LNCaP clone FGC (cell line): Measurements from ENCODE around the gene VWA3A.

Experiments used
- DNase-seq: peaks from one replicate; pipeline ENCODE4 v3.0.0-alpha.2; 2011; ENCODE audit warnings: low read depth
- H3K4me3 ChIP-seq: 2 replicates; pipeline ENCODE4 v1.5.1; 2011; ENCODE audit warnings: mild to moderate bottlenecking, low read depth, low read length, control low read depth
- TF ChIP-seq, protein P1 (sequence below): IDR thresholded peaks from 2 replicates; pipeline ENCODE4 v1.5.1; 2012; ENCODE audit warnings: mild to moderate bottlenecking; ENCODE audit not compliant: control insufficient read depth, insufficient read depth; ENCODE audit errors: extremely low read depth

VWA3A gene

DNA sequence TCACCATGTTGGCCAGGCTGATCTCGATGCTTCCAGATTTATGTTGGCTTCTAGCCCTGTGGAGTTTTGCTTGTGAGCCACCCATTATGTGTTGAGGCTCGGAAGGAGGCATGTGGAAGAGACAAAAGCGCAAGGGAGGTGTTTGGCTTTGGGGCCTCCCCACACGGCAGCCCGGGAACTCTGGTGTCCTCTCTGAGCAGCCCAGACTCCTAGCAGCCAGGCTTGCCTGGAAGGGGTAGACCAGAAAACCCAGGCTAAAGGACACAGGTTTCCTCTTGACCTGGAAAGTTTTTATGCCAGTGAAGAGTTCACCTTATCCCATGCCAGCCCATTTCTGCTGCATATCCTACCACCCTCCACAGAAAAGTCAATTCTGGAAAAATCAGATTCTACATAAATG is 91.0 kb downstream of the VWA3A start:
- no peak overlapping the region for H3K4me3 ChIP-seq
- TF ChIP-seq, protein P1, sequence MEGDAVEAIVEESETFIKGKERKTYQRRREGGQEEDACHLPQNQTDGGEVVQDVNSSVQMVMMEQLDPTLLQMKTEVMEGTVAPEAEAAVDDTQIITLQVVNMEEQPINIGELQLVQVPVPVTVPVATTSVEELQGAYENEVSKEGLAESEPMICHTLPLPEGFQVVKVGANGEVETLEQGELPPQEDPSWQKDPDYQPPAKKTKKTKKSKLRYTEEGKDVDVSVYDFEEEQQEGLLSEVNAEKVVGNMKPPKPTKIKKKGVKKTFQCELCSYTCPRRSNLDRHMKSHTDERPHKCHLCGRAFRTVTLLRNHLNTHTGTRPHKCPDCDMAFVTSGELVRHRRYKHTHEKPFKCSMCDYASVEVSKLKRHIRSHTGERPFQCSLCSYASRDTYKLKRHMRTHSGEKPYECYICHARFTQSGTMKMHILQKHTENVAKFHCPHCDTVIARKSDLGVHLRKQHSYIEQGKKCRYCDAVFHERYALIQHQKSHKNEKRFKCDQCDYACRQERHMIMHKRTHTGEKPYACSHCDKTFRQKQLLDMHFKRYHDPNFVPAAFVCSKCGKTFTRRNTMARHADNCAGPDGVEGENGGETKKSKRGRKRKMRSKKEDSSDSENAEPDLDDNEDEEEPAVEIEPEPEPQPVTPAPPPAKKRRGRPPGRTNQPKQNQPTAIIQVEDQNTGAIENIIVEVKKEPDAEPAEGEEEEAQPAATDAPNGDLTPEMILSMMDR, result no peak
- DNase-seq, result no peak

DNA sequence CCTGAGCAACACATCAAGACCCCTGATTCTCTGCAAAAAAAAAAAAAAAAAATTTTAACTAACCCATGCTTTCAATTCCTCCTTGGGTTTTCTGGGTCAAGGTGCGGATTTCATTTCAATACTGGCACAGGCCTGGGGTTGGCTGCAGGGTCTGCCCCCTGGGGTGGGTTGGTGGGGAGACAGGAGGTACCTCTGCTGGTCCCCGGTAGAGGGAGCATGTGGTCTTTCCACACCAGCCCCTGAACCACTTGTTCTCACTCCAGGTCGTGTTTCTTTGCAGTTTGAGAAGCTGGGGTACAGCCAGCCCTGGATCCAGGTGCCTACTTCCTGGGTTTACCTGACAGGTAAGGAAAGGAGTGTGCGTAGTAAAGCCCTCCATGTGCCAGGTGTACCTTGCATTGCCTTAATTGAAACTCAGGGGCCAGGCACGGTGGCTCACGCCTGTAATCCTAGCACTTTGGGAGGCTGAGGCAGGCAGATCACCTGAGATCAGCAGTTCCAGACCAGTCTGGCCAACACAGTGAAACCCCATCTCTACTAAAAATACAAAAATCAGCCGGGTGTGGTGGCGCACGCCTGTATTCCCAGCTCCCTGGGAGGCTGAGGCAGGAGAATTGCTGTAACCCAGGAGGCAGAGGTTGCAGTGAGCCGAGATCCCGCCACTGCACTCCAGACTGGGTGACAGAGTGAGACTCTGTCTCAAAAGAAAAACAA is 91.7 kb downstream of the VWA3A start:
- DNase-seq, result no peak
- no peak overlapping the region for H3K4me3 ChIP-seq
- TF ChIP-seq, protein P1, result 0 out of 2 replicates have a peak, but pooled peaks have one; percentile 9

DNA sequence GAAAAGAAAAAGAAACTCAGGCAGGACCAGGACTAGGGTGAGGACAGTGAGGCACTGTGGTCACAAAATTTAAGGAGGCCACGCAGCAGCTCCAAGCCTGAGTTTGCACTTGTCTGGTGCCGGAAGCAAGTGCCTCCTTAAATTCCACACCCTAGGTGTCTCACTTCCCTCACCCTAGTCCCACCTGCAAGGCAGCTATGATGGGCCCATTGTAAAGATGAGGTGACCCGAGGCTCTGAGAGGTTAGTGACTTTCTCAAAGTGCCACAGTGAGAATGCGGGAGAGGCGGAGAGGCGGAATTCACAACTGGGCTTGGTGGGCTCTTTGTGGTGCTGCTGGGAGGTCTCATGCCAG is 92.3 kb downstream of the VWA3A start:
- TF ChIP-seq, protein P1, result no peak
- no peak overlapping the region for H3K4me3 ChIP-seq
- no peak for DNase-seq

DNA sequence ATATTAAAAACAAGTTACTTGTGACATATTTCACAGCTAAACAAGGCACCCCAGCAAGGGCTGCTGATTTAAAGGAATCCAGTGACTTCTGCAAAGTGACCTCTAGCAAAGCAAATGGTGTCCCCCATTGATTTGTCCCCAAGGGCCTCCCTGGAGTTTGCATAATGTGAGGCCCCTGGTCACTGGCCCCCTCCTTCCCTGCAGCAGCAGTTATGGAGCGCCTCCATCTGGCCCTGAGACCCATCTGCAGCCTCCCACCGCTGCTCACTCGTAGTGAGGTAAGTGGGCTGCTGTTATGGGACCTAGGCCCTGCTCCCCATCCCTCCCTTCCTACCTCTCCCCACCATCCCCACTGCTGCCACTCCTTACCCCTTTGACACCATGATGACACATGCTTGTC is 94.2 kb downstream of the VWA3A start:
- H3K4me3 ChIP-seq, result no peak overlapping the region
- TF ChIP-seq, protein P1, result no peak
- DNase-seq, result no peak

DNA sequence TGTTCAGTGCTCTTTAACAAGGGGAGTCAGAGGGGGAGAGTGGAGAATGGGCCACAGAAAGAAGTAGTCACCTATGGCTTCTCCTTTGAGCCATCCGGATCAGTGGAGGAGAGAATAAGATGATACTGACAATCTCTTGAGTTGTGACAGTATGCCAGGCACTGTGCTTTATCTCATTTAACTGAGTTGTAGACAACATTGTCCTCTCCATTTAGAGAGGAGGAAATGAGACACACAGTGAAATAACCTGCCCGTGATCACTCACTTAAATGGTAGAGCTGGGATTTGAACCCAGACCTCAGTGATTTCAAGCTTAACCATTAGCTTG is 95.9 kb downstream of the VWA3A start:
- no peak for DNase-seq
- no peak overlapping the region for H3K4me3 ChIP-seq
- TF ChIP-seq, protein P1, result no peak

DNA sequence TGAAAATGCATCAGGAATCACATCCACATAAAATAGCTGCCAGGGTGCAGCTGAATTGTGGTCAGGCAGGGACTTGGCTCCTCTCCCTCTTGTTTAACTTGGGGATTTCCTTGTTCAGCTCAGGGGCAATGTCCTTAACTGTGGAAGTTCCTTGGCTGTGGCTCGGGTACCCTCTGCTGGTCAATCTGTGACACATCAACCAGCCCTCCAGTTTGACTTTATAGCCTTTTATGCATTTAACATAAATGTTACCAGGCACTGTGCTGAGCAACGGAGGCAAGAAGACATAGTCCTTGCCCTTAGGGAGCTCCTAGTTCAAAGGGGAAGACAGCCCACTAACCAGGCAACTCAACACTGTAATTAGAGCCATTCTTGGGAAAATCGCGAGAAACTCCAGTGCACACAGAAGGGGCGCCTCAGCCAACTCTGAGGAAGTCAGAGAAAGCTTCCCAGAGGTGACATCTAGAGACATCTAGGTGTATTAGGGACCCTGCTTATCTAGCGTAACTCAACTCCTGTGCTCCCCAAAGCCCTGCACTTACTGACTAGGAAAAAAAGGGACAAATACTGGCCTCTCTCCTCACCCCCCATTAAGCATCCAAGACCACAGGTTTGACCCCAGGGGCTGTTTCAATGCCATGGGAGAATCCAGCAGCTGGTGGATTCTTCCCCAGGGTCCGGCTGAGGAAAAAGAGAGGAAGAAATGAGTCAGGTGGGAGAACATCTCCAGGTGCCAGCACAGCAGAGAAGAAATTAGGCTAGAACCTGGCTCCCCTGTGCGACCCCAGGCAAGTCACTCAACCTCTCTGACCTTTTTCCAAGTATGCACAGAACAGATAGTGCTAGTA is 96.5 kb downstream of the VWA3A start:
- H3K4me3 ChIP-seq, result no peak overlapping the region

More for the DNA sequence above, 96.5 kb downstream of the VWA3A start:
- peak; percentile 85 for DNase-seq
- TF ChIP-seq, protein P1, result peak; percentile 92
